Posterior cingulate gyrus (tissue), 11 donors: Measurements from ENCODE around the gene EMILIN1.
A peak's percentile ranks its signal among the peaks of the same experiment; 100 is the strongest.

Experiments
- DNase-seq, 10 donors: peaks; one replicate each; pipeline versions ENCODE4 v3.0.0 to v3.0.0-alpha.2; 2020 to 2021; ENCODE audit warnings: mixed read lengths in 3 of 10
- intact Hi-C: fragments of 100-400 bp; cut with DNase I; formaldehyde crosslinking; loops from one replicate; pipeline ENCODE4 v1.15.1; 2023

Gene EMILIN1

DNA sequence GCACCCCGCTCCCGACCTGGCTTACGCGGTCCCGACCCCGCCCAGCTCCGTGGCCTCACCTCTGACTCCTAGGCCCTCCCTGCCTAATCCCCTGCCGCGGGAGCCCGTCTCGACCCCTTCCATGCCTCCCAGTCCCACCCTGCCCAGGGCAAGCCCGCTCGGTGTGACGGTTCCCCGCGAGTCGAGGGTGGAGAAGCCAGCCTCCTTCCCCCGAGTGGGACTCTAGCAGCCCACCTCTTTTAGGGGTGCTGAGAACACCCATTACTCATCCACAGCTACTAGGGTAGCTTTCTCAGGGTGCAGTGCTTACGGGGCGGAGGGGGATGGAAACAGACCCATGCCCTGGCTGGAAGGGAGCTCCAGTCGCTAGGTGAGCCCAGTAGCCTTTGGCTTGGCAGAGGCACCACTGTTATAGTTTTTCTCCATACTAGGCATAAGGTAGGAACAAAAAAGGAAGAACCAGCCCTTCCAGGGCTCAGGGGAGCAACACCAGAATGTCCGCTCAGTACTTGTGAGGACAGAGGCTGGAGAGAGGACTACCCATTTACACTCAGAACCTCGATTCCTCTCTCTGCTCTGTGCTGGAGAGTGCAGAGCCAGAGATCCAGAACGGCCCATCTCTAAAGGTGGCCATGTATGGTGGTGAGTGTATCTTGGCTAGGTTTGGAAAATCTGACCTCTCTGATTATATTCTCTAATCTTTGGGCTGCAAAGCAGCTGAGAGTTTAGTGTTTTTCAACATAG lies 26.3 kb upstream of the EMILIN1 start:
- peak in 6 of 10 donors; percentile 11 to 86 (median 53) for DNase-seq

DNA sequence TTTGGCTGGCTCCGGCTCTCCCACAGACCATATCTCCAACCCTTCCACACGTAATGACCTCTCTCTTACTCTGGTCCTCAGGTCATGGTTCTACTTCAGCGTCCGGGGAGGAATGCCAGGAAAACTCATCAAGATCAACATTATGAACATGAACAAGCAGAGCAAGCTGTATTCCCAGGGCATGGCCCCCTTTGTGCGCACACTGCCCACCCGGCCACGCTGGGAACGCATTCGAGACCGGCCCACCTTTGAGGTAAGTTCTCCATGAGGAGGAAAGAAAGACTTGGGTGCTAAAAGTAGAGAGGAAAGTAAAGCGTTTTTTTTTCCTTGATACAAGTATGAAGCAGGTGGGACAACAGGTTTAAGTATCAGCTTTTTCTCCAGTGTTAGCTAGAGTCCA lies 25.1 kb upstream of the EMILIN1 start:
- DNase-seq, result no peak
- intact Hi-C loops, result no loop called here

More for the DNA sequence above, 26.3 kb upstream of the EMILIN1 start:
- intact Hi-C loops, result loop anchor here (2.0 kb wide), 2 partner anchors 19 to 35 kb away; partner anchors contain the start of genes KHK and TMEM214

DNA sequence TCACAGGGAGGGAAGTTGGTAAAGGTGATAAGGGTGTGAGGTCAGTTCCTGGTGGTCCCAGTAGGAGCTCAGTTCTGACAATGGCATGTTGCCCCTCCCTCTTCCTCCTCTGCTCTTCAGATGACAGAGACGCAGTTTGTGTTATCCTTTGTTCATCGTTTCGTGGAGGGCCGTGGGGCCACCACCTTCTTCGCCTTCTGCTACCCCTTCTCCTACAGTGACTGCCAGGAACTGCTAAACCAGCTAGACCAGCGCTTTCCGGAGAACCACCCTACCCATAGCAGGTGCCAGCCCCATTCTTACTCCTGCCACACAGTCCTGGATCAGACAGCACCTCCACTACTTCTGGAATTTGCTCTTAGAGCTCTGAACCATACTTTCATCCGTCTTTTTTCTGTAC lies 24.6 kb upstream of the EMILIN1 start:
- intact Hi-C loops, result no loop called here
- DNase-seq, result no peak

DNA sequence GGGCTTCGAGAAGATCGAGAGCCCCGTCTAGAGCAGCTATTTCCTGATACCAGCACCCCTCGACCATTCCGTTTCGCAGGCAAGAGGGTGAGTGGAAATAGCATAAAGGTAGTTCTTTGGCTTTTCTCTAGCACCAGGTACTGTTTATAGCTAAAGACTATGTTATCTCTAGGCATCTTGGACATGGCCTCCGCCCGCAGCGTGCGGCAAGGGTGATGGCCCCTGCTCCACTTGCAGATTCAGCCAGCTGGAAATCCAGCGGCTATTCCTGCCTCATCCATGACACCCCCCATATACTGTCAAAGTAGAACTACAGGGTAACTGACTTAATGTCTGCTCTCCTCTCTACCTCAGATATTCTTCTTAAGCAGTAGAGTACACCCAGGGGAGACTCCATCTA lies 23.7 kb upstream of the EMILIN1 start:
- intact Hi-C loops, result no loop called here
- DNase-seq, result no peak

DNA sequence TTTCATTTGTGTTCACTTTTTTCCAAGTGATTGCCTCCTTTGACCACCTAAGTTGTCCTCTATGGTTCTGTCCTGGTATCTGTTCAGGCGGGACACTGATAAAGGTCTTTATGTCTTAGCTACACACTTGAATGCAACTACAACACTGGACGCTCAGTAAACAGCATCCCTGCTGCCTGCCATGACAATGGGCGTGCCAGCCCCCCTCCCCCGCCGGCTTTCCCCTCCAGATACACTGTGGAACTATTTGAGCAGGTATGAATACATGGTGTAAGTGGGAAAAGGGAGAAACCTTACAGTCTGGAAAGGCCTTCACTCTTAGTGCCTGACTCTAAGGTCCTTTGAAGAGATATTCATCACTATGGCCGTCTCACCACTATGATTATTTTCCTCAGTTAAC lies 21.2 kb upstream of the EMILIN1 start:
- DNase-seq, result no peak
- intact Hi-C loops, result no loop called here

DNA sequence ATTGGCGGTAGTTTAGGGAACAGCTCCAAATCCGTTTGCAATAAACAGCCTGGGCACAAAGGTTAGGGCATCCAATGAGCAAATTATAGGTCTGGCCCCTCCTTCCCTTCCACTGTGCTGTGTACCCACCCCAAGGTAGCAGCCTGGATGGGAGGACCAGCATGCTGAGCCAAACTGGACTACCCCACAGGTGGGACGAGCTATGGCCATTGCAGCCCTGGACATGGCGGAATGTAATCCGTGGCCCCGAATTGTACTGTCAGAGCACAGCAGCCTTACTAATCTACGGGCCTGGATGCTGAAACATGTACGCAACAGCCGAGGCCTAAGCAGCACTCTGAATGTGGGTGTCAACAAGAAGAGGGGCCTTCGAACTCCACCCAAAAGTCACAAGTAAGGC lies 20.2 kb upstream of the EMILIN1 start:
- DNase-seq, result peak in 1 of 10 donors; percentile 45
- intact Hi-C loops, result no loop called here

DNA sequence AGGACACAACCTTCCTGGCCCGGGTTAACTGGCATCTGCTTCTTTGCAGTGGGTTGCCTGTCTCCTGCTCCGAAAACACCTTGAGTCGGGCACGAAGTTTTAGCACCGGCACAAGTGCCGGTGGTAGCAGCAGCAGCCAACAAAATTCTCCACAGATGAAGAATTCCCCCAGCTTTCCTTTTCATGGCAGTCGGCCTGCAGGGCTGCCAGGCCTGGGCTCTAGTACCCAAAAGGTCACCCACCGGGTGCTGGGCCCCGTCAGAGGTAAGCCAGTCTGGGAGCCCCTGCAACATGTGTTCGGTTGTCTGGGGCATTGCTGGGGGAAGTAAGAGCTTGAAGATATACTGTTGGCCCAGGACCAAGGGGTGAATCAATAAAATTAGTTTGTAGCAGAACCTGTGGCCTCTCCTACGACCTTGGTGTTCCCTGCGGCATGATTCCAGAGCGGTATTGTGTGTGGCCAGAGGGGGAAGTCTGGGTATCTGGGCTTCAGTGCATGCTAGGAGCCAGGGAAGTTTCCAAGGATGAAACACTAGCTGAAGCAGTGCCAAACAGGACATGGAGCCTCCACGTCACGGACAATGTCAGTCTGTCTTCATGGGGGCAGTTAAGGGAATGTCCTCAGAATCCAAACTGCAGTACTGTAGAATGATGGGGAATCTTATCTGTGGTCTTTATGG lies 19.1 kb upstream of the EMILIN1 start:
- DNase-seq, result no peak

DNA sequence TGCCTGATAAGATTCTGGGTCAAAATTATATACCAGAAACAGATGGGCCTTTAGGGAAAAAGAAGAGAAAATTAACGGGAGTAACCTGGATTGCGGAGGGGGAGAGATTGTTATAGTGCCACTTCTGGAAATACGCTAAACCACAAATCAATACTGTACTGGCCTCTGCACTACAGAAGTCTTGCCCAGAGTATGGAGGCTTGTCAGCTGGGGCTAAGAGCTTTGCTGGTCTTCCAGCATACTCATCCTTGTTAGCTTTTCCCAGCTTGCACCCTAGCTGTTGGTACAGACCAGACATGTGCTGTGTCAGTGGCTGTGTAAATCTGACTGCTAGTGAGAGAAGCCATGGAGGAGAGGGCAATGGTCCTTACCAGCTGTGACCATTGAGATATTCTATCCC lies 18.1 kb upstream of the EMILIN1 start:
- intact Hi-C loops, result no loop called here

More for the DNA sequence above, 19.1 kb upstream of the EMILIN1 start:
- intact Hi-C loops, result no loop called here

DNA sequence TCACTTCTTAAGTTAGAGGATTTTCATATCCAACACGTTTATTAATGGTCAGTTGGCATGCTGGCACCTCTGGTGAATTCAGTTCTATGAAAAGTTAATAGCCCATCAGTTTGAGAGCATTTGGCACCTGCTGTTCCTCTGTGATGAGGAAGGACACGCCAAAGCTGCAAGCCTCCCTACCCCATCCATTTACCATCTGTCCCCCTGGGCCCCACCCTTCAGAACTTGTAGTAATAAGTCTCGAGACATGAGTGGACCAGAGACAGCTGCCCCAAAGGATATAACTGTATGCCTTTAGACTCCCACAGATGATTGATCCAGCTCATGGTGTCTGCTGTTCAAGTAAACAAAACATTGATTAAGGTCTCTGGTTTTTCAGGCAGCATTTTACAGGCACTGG lies 13.3 kb upstream of the EMILIN1 start:
- peak in 1 of 10 donors; percentile 7 for DNase-seq
- intact Hi-C loops, result no loop called here

More for the DNA sequence above, 18.1 kb upstream of the EMILIN1 start:
- DNase-seq, result peak in 1 of 10 donors; percentile 12

DNA sequence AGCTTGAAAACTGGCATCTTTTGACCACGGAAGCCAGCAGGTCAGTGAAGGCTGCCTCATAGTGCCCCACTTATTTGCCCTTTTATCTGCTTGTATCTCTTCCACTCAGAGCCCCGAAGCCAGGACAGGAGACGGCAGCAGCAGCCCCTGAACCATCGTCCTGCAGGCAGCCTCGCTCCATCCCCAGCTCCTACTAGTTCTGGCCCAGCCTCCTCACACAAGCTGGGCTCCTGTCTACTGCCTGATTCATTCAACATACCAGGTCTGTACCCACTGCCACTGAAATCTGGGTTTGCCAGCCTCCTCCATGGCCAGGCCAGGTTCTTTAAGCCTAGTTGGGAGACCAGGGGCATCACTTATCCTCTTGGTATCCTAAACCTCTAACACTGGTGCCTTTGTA lies 11.0 kb upstream of the EMILIN1 start:
- peak in 1 of 10 donors; percentile 27 for DNase-seq
- intact Hi-C loops, result no loop called here

DNA sequence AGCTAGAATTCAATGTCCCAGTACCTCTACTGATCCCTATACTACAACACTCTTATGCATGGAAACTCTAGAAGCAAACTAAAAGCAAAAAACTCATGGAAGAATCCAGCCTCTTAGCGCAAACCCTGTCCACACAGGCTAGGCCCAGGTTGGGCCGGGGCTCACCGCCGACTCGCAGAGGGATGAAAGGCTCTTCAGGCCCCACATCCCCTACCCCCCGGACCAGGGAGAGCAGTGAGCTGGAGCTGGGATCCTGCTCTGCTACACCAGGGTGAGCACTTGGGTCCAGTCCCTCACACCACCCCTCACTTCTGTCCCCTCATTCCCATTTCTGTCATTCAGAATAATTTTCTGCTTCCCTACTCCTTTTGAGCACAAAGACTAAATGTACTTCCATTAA lies 9.0 kb upstream of the EMILIN1 start:
- peak in 1 of 10 donors; percentile 33 for DNase-seq
- intact Hi-C loops, result no loop called here

DNA sequence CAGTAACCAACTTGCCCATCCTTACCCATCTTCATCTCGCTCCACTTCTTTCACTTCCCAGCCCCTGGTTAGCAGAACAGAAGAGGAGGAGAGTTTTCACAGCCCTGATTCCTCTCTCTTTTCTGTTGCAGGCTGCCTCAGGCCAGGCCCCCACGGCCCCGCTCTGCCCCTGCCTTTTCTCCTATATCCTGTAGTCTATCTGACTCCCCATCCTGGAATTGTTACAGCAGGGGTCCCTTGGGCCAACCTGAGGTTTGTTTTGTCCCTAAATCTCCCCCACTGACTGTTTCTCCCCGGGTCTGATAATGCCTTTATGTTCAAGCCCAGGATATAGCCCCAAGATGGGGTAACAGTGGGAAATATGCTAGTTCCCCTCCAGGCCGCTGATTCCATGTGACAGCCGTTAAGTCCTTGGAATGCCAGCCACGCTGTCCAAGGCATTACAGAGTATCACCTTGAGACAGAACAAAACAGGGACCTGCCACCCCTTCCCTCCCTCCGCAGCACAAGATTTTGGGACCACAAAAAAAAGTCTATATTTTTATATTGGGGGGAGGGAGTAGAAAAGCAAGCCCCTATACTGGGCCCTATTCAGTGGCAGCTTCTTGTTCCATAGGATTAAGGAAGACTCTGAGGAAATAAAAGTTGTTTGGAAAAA lies 8.3 kb upstream of the EMILIN1 start:
- intact Hi-C loops, result no loop called here
- DNase-seq, result peak in 2 of 10 donors; percentile 26 to 54

DNA sequence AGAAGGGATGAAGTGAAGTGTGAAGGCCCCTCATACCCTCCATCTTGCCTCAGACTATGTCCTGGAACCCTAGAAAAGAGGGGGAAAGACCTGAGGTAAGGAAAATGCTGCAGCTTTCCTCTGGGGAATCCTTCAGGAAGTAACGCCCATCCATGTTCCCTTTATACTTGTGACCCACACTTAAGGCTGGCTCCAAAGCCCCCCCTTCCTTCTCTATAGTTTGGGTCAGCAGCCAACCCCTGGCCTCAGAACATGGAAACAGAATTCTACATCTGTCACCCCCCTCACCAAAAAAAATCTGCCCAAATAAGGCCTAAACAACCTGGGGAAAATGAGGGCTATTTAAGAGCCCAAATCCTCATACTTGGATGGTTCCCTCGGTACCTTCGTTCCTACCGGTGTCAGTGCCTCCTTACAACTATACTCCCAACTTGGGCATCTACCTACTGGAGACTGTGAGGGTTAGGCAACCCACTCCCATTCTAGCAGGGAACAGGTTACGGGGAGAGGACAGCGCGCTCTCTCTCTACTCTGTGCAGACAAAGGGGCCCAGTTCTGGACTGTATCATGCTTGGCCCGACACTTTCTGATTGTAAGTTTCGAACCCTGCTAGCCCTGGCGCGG lies 7.7 kb upstream of the EMILIN1 start:
- DNase-seq, result peak in 1 of 10 donors; percentile 4
- intact Hi-C loops, result no loop called here

DNA sequence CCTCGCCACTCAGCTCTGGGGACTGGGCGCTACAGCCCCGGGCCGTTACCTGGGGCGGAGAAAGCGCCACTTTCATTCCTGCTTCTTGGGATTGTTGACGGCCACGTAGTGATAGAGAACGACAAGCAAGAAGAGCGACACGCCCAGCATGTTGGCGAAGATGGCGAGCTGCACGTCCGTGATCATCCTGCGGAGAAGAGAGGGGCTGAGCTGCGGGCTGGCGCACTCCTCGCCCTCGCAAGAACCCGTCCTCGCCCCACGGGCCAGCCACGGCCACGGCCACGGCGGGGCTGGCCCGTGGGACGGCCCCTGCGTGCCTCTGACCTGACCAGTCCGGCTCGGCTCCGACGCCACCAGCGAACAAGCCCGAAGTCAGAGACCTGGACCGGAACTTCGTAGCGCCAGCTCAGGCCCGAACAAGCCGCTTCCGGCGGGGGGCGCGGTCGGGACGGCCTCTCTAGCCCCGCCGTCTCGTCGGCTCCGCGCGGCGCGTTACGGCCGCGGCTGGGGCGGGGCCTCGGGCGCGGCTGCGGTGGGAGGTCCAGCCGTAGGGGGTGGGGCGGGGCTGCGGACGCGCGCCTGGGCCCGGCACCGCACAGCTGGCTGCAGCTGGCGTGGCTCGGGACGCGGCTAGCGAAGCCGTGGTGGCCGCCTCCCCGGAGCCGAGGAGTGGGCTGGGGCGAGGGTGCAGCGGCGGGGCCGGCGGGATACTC lies 7.0 kb upstream of the EMILIN1 start, which contains the start of gene OST4:
Gene OST4, minus strand, starts transcription at position 378 of the 713 bp plus-strand sequence.
- DNase-seq, result peak; percentile 89 to 99 (median 95)
- intact Hi-C loops, result no loop called here

DNA sequence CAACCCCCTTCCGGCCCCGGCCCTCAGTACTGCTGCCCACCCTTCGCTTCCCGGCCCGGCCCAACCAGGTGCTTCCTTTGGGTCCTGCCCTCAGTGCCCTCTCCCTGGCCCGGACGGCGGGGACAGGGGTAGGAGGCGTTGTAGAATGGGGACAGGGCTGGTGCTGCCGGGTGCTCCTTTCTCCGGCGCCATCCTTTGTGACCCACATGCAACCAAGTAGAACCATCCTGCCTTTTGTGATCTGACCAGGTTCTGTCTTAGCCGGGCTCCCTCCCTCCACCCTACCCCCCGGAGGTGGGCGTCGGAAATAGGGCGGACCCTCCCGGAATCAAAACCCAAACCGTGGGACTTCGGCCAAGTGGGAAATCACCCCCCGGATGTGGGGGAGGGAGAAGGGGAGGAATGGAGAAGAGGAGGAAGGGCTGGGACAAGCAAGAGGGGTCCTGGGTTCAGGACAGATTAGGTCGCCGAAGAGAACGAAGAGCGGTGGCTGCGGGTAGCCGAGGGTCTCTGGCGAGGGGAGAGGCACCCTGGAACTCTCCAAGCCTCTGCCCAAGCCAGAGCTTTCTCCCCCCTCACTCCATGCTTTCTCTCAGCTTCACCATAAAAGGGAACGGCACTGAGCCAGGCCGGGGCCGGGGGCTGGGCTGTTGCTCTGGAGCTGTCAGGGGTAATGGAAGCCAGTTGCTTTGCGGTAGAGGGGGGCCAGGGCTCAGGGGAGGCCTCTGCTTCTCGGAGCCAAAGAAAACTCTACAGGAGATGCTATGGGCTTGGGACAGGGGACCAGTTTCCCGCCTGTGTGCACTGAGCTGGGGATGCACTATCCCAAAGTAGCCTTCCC lies 6.2 kb upstream of the EMILIN1 start:
- peak in 4 of 10 donors; percentile 33 to 90 (median 81) for DNase-seq
- intact Hi-C loops, result no loop called here

DNA sequence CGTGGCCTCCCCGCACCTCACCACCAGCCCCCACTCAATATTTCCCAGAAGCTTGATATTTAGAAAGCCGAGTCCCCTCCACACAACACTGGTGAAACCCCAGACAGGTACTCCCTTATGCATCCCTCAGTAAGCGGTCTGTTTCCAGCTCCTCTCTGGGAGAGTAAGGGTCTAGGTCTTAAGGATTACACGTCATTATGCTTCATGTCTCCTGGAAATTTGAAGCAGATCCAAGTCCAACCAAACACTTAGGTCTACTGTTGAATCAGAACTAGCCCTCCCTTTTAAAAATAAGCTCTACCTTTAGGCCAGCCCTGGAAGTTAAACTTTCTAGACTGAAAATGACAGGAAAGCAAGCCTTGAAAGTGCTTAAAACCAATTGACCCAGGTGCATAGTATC lies 5.5 kb upstream of the EMILIN1 start:
- DNase-seq, result no peak

DNA sequence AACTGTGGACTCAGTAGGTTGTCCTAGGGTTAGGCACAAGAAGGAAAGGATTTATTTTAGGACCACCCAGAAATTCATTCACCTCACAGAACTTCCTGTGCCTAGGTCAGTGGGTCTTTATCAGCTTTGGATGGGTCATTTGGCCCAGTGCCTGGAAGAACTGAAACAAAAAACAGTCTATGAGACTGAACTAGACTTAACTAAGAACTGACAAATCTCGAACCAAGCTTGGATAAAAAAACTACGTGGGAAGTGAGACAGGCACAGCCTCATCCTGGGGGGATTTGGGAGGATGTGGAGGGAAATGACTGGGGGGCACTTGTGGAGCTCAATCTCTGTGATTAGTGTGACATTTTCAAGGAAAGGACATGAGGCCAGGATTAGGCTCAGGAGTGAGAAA lies 4.6 kb upstream of the EMILIN1 start:
- DNase-seq, result no peak
- intact Hi-C loops, result no loop called here

More for the DNA sequence above, 5.5 kb upstream of the EMILIN1 start:
- intact Hi-C loops, result no loop called here

DNA sequence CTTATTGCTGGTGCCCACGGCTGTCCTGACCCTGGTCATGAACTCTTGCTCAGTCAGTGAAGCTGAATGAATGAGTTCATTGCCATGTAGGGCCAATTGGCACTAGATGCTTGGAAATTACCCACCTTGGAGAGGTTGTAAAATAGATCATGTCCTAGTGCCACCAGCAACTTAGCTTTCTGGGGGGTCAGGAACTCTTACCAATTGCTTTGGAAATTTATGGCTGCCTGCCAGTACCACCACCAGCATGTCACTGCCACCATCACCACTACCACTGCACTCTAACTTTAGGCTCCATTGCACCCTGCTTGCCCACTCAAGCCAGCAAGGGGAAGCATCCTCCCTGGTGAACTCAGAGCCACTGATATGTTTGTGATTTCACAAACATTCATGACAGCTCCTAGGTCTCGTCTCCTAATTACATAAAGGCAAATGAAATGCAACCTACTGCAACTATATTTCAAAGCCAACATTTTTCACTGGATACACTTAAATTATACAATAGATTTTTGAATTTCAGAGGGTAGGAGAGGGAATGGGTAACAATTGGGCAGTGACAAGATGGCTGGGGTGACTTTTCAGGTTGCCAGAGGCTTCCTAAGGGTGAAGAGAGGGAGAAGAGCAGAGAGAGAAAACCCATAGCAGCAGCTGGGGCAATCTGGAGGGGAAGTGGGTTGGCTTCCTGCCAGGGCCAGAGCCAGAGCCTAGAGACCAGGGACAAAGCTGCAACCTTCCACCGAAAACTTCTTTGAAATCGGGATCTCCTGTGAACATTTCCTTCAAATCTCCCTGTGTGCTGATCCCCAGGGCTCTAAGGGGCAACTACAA lies 3.5 kb upstream of the EMILIN1 start:
- intact Hi-C loops, result no loop called here

More for the DNA sequence above, 3.5 kb upstream of the EMILIN1 start:
- DNase-seq, result peak in 2 of 10 donors; percentile 44 to 66
